Neural progenitor cell (in vitro differentiated cells): Measurements from ENCODE around the gene ABCD4.

Source experiments
- EZH2phosphoT487 ChIP-seq: fragments of 200-600 bp; sonication (generic); IDR thresholded peaks from 2 replicates; pipeline ENCODE4 v1.6.1; 2017; ENCODE audit warnings: antibody characterized with exemption
- TF ChIP-seq, protein P1 (sequence below): fragments of 200-600 bp; sonication (generic); IDR thresholded peaks from 2 replicates; pipeline ENCODE4 v1.5.1; 2017; ENCODE audit warnings: antibody characterized with exemption, mild to moderate bottlenecking

DNA sequence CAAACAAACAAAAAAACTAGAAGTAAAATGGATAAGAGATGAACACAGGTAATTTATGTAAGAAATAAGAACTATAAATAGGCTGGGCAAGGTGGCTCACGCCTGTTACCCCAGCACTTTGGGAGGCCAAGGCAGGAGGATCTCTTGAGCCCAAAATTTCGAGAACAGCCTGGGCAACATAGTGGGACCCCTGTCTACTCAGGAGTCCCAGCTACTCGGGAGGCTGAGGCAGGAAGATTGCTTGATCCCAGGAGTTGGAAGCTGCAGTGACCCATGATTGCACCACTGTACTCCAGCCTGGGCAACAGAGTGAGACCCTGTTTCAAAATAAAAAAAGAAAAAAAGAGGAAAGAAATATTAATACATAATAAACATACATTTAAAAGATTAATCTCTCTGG, 22.7 kb upstream of the ABCD4 start:
- TF ChIP-seq, protein P1, sequence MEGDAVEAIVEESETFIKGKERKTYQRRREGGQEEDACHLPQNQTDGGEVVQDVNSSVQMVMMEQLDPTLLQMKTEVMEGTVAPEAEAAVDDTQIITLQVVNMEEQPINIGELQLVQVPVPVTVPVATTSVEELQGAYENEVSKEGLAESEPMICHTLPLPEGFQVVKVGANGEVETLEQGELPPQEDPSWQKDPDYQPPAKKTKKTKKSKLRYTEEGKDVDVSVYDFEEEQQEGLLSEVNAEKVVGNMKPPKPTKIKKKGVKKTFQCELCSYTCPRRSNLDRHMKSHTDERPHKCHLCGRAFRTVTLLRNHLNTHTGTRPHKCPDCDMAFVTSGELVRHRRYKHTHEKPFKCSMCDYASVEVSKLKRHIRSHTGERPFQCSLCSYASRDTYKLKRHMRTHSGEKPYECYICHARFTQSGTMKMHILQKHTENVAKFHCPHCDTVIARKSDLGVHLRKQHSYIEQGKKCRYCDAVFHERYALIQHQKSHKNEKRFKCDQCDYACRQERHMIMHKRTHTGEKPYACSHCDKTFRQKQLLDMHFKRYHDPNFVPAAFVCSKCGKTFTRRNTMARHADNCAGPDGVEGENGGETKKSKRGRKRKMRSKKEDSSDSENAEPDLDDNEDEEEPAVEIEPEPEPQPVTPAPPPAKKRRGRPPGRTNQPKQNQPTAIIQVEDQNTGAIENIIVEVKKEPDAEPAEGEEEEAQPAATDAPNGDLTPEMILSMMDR, result no peak
- TF ChIP-seq EZH2phosphoT487, result no peak
